KOPT-K1 (cell line): ENCODE data around the gene ADAM22.

Experiments used
- H3K27ac ChIP-seq: fragments of 200-600 bp; sonication (generic); 2 replicates; pipeline ENCODE4 v1.5.1; 2016; ENCODE audit warnings: antibody characterized with exemption, mild to moderate bottlenecking, low read depth, low read length; ENCODE audit not compliant: poor library complexity, severe bottlenecking
- H3K36me3 ChIP-seq: fragments of 200-600 bp; sonication (generic); 2 replicates; pipeline ENCODE4 v1.5.1; 2017; ENCODE audit warnings: antibody characterized with exemption, mild to moderate bottlenecking, low read length, moderate library complexity; ENCODE audit not compliant: insufficient read depth
- H3K9me3 ChIP-seq: fragments of 200-600 bp; sonication (generic); 2 replicates; pipeline ENCODE4 v1.5.1; 2017; ENCODE audit warnings: antibody characterized with exemption, low read length, mild to moderate bottlenecking; ENCODE audit not compliant: insufficient read depth, poor library complexity, severe bottlenecking

The ADAM22 gene

GRCh38 chr7:88206254-88206653, 272.2 kb downstream of the ADAM22 start:
- Histone ChIP-seq H3K9me3 (no peaks in the 10 kb centered on the region), H3K36me3 (peaks cover 95% of the 10 kb centered on the region), H3K27ac (no peak overlapping the region)

- Histone ChIP-seq H3K27ac (no peak overlapping the region), H3K9me3 (no peaks in the 10 kb centered on the region), H3K36me3 (peaks cover 98% of the 10 kb centered on the region)
Observed at GRCh38 chr7:88208521-88208920, 274.5 kb downstream of the ADAM22 start.

DNA sequence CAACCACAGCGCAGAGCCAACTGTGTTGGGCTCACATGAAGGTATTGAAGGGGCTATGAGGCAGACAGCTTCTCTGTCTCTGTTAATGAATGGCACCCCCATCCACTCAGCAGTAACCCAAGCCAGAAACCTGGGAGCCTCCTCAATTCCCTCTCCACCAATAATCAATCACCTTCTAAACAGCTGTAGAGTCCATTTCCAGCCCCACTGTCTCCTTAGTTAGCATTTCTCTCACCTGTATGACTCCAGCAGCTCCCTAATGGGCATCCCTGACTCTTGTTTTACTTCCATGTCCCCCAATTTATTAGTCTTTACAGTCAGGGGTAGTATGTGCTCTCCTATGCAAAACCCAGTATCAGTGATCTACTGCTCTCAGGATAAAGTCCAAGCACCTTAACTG, 278.9 kb downstream of the ADAM22 start:
- H3K9me3 ChIP-seq = no peaks in the 10 kb centered on the region
- H3K27ac ChIP-seq = no peak overlapping the region
- H3K36me3 ChIP-seq = peaks cover 87% of the 10 kb centered on the region

DNA sequence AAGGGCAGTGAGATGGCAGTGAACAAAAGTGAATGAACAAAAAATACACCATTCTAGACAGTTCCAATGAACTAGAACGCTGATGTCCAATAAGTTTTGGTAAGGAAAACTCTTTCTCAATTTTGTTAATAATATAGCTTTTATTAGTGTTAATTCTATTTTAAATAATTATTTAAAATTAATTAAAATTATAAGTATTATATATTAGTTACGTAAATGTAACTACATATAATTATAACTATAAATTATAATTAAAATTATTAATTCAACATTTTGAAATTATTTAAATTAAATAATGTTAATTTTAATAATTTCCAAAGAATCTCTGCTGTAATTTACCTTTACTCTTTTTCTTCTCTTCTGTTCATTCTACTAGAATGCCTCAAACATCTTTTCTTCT, 280.4 kb downstream of the ADAM22 start:
- H3K36me3 ChIP-seq = peaks cover 72% of the 10 kb centered on the region
- no peaks in the 10 kb centered on the region for H3K9me3 ChIP-seq
- H3K27ac ChIP-seq = no peak overlapping the region

DNA sequence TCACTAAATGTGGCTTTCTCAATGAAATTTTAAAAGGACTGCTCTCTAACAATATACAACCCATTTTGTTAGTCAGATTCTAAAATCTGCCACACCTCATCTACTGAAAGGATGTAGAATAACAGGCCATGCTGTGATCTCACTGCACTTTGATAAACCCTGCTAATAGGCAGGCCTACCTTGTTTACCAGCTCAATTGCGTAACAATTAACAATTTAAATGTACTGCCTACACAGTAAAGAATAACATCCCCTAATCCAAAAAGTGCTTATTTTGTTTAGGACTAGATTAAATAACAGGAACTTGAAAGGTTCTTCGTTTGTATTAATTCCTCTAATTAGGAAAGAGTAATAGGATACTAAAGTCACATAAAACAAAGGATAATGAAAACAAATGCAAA, 281.2 kb downstream of the ADAM22 start:
- no peak overlapping the region for H3K27ac ChIP-seq
- H3K9me3 ChIP-seq = no peaks in the 10 kb centered on the region
- peaks cover 64% of the 10 kb centered on the region for H3K36me3 ChIP-seq

- peaks cover 55% of the 10 kb centered on the region for H3K36me3 ChIP-seq
Observed at GRCh38 chr7:88216276-88216675, 282.2 kb downstream of the ADAM22 start.

GRCh38 chr7:88217675-88218428, 283.8 kb downstream of the ADAM22 start:
- Histone ChIP-seq H3K9me3 (no peaks in the 10 kb centered on the region), H3K36me3 (peaks cover 40% of the 10 kb centered on the region), H3K27ac (peak overlapping the region; percentile 83)

More at GRCh38 chr7:88216276-88216675, 282.2 kb downstream of the ADAM22 start:
- H3K27ac ChIP-seq = no peak overlapping the region
- H3K9me3 ChIP-seq = no peaks in the 10 kb centered on the region

DNA sequence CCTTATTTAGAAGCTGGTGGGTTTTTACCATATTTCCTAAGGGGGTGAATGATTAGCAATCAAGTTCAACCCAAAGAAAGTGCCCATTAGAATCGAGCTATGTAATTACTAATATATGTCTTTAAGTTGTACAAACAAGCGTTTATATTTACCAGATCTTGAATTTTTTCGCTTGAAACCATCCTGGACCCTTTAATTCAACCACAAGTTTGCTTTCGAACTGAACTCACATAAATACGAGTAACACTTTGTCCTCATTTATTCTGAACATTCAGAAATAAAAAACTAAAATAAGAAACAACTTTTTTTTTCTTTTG, 284.3 kb downstream of the ADAM22 start:
- peaks cover 34% of the 10 kb centered on the region for H3K36me3 ChIP-seq
- H3K27ac ChIP-seq = peak overlapping the region; percentile 83
- no peaks in the 10 kb centered on the region for H3K9me3 ChIP-seq

DNA sequence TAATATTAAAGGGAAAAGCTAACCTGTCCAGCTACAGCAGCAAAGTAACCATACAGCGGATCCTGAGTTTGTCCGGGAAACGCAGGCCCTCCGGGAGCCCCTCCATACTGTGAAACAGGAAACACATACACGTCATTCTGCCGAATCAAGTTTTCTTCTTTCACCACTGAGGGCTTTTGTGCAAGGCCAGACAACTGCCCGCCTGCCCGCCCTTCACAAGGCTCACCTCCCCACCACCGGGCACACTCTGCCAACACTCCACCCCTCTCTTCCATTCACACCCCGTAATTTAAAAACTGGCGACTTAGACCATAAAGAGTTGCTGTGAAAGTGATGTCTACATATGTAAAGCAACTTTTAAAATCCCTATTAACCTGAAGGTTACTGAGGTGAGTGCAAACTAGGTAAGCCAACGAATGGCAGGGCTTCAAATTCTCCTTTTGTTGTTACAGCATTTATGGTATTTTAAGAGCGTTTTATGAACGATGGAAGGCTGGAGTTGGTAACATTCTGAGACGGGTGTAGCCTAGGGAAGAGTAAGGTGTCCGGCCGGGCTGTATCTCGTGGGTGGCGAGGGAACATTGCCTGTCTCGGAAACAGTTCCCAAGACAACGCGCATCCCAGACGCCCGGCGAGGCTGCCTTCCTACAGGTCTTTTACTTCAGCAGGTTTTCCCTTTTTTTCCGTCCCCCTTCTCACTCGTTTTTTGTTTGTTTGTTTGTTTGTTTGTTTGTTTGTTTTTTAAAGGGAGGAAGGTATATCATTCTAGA, 285.0 kb downstream of the ADAM22 start:
- H3K27ac ChIP-seq = peak overlapping the region; percentile 83
- H3K36me3 ChIP-seq = peaks cover 28% of the 10 kb centered on the region

DNA sequence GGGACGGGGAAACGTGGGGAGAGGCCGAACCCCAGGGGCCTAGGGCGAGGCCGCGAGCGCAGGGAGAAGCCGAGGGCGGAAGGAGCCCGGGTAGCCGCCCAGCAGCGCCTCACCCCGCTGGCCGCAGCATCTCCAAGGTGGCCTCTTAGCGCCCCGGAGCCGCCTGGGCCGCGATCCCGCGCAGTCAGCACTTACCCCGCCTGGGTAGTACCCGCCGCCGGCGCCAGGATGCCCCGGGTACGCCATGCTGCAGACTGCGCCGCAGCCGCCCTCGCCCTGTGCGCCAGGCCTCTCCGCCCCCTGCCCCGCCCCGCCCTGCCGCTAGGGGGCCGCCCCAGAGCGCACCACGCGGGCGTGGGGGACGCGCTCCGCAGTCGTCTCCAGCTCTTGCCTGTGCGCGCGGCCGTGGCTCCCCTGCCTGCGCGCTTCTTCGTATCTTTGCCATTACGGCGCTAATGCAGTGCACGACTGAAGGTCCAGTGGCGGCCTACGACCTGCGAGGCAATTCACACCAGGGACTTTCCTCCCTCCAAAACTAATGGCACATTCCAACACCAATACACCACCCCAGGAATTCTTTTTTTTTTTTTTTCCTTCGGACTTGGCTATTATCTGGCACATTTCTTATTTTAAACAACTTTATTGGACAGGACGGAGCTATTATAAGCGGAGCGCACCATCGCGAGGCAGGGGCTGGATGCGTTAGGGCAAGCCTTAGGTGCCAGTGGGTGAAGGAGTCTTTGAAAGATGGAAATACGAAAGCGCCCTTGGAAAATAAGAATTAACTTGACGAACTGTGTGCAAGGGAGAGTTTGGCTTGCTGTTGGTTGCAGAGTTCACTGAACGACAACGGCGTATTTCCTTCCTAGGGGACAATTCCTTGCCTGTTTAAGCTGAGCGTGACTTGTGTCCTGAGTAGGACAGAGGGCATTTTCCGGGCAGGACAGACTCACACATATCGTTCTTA, 286.0 kb downstream of the ADAM22 start, which contains the start of gene SRI:
Gene SRI (minus strand): TSS at position 258 of the 967 bp plus-strand sequence. CDS start 12 bp downstream, at position 246.
- Histone ChIP-seq H3K36me3 (peaks cover 20% of the 10 kb centered on the region), H3K27ac (peak within 1 kb of the TSS; percentile 83), H3K9me3 (no peaks in the 10 kb centered on the region)

More for the DNA sequence above, 285.0 kb downstream of the ADAM22 start:
- H3K9me3 ChIP-seq = no peaks in the 10 kb centered on the region

DNA sequence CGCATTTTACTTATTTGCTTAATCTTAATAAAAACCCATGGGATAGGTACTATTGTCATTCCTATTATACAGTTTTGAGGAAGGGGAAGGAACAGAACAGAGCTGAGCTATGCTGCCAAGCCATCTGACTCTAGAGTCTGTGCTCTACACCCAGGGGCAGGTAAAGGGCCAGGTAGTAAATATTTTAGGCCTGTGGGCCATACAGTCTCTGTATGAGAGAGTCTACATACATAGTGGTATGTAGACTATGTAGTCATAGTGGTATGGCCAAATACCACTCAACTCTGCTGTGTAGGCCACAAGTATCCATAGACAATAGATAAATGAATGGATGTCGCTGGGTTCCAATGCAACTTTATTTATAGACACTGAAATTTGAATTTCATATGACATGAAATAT, 289.2 kb downstream of the ADAM22 start:
- H3K9me3 ChIP-seq = no peaks in the 10 kb centered on the region
- no peaks in the 10 kb centered on the region for H3K36me3 ChIP-seq
- no peak overlapping the region for H3K27ac ChIP-seq

DNA sequence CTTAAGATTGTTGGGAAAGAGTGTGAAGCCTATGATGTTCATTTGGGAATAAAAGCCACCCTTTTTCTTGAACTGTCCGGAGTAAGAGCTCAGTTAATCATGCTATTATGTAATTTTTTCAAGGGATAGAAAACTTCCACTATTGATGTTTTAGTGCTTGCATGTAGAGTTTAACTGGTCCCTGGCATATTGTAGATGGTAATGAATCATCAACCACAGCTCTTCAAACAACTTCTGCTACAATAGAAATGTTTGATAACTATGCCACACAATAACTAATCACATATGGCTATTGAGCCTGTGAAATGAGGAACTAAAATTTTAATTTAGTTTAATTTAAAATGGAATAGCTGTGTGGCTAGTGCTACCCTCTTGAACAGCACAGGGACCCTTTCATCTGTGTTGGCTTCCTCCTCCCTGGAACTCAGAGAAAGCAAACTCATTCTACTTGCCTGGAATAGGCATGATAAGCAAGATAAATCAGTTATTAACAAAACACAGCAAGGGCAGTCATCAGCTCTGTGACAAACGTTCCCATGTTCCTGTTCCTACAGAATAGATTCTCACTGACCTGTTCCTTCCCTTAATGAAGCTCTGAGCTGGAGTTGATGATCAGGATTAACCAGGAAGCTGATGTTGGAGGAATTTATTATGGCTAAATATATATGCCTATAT, 290.7 kb downstream of the ADAM22 start:
- H3K36me3 ChIP-seq = no peaks in the 10 kb centered on the region
- H3K9me3 ChIP-seq = peaks cover 4% of the 10 kb centered on the region
- no peak overlapping the region for H3K27ac ChIP-seq

- H3K27ac ChIP-seq = no peak overlapping the region
- no peaks in the 10 kb centered on the region for H3K36me3 ChIP-seq
- peaks cover 4% of the 10 kb centered on the region for H3K9me3 ChIP-seq
Observed at GRCh38 chr7:88226201-88226600, 292.1 kb downstream of the ADAM22 start.

DNA sequence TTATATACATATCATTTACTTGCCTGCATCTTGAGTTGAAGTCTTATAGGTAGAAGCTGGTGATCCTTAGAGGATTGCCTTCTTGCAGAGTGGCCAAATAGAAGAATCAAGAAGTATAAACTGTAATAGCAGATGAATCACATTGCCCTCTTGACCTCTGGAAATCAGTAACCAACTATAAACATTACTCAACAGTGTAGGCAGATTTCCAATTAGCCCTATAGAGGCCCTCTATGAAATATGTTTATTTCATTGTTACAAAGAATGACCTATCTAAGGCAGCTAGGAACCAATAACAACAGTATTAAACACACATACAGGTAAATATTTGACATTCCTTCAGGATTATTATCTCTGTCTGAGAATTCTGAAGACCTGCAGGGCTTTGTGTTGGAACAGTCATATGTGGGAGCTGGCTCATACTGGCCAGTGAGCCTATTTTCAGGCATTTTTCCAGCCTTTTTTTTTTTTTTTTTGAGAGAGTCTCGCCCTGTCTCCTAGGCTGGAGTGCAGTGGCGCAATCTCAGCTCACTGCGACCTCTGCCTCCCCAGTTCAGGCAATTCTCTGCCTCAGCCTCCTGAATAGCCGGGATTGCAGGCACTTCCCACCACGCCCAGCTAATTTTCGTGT, 292.9 kb downstream of the ADAM22 start:
- Histone ChIP-seq H3K36me3 (no peaks in the 10 kb centered on the region), H3K27ac (no peak overlapping the region), H3K9me3 (peaks cover 4% of the 10 kb centered on the region)
